Embryonic facial prominence (tissue), 1 donor: ENCODE measurements around the gene LIPK.
"Not testable (repeated sequence)": the region's sequence is repeated elsewhere in the genome, so short reads cannot be mapped to it uniquely, and the experiment has no call there.

Experiments used
- DNase-seq: peaks from one replicate; pipeline ENCODE4 v3.0.0-alpha.2; 2016; ENCODE audit errors: extremely low spot score

LIPK gene

DNA sequence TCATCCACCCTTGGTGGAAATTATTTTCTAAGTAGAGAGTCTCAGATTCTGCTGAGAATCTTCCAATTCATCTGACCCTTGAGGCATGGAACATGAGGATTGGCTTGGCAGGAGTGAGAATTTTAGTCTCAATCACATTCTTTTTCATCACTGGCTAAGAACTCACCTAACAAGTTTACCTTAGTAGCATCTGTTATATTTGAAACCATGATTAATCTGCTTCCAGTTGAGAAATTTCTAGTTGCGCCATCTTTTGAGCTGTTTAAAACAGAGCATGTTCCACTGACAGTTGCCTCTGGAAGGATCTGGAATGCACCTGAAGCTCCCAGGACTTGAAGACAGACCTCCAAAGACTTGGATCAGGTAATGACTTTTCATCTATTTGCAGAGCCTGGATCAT lies at the start of gene LIPK:
TSS of gene LIPK (plus strand) at position 292 of the 400 bp plus-strand sequence. CDS start 18,295 bp downstream, outside the sequence.
- no peak for DNase-seq

DNA sequence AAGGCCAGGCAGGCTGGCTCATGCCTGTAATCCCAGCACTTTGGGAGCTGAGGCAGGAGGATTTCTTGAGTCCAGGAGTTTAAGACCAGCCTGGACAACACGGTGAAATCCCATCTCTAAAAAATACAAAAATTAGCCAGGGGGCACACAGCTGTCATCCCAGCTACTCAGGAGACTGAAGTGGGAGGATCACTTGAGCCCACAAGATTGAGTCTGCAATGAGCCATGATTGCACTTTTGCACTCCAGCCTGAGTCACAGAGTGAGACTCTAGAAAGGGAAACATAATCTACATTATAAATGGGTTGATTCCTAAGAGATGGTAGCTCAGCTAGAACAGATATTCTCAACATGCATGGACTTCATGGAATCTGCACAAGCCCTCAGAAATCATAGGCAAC lies 48.1 kb upstream of the LIPK start:
- DNase-seq = no peak

GRCh38 chr10:88659725-88660597 lies 46.1 kb upstream of the LIPK start:
- no peak for DNase-seq

GRCh38 chr10:88660598-88660884 lies 45.5 kb upstream of the LIPK start:
- DNase-seq = no peak

- no peak for DNase-seq
Observed at GRCh38 chr10:88661018-88661417, 45.0 kb upstream of the LIPK start.

DNA sequence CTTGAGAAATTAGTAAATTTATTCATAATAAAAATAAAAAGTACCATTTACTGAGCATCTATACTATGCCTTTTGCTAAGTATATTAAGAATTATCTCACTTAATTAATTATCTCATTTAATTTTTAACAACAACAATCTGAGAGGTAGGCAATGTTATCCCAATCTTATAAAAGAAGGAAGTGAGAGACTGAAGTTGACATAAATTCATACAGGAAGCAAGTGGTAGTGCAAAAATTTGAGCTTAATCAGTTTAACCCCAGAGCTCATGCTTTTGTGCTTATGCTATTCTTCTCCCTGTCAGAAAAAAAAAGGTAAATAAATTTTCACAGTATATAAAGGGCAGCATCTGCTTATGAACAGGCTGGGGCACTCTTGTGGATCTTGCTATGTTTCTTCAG lies 44.5 kb upstream of the LIPK start:
- no peak for DNase-seq

DNA sequence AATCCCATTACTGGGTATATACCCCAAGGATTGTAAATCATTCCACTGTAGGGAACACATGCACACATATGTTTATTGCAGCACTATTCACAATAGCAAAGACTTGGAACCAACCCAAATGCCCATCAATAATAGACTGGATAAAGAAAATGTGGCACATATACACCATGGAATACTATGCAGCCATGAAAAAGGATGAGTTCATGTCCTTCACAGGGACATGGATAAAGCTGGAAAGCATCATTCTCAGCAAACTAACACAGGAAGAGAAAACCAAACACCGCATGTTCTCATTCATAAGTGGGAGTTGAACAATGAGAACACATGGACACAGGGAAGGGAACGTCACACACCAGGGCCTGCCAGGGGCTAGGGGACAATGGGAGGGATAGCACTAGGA lies 42.9 kb upstream of the LIPK start:
- not testable (repeated sequence) for DNase-seq

DNA sequence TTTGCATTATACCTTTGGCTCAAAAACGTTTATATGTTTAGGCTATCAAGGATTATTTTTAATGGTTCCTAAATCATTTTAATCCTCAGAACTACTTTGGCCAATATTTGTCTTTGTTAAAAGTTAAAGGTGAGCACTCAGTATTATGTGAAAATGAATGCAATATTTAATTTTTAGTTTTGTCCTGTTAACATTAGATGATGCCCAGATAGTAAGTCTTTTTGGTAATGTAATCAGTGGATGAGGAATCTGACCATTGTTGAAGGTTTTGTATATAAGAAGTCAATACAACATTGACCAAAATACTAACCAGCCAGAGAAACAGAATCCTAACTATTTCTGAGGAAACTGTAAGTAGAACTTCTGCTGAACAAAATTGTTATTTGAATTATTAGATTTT lies 41.9 kb upstream of the LIPK start, which contains the start of gene LIPF:
TSS of gene LIPF (plus strand) at position 301 of the 400 bp plus-strand sequence. CDS start 2,856 bp downstream, outside the sequence.
- no peak for DNase-seq

GRCh38 chr10:88668465-88668864 lies 37.6 kb upstream of the LIPK start:
- no peak for DNase-seq

DNA sequence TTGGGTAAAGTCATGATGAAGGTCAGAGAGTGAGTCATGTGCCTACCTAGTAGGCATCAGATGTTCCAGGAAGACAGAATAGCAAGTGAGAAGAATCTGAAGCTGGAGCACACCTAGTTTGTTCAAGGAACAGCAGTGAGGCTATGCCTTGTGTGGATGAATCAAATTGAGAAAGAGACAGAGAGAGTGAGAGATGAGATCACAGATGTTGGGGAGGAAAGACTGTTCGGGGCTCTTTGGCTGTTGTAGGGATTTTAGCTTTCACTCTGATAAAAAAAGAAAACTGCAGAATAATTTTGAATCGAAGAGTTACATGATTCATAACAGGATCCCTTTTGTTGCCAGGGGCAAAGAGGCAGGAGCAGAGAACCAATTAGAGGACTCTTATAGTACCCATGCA lies 35.6 kb upstream of the LIPK start:
- DNase-seq = no peak

- DNase-seq = no peak
Observed at GRCh38 chr10:88672041-88672440, 34.0 kb upstream of the LIPK start.

DNA sequence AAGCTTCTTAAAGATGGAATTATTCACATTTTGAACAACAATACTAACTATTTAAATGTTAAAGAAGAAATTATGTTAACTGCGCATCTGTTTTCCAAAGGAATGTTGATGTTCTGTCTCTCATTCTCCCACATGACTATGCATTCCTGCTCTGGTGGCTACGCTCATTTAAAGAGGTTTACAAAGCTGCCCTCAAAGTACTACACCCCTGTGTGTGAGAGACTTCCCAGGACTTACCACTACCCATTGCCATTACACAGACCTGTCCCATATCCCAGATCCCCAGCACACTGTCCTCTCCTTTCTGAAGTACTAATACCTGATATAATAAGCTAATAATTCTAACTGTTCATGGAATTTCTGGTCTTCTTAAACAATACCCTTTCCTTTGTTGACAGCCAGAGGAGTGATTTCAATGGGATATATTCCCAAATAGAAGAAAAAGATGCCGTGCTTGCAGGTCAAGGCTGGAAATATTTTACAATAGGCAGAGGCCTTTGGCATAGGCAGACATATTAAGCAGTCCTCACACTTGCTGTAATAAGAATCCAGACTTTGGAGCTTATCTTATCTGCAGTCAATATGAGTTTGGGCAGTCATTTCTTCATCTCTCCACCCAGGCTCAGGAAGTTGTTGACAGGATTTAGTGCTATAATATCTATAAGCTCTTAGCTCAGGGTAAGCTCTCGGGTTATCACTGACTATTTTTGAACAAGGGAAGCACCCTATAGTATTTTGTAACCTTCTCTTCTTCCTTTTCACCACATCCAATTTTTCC lies 29.6 kb upstream of the LIPK start:
- DNase-seq = no peak

GRCh38 chr10:88680958-88681357 lies 25.1 kb upstream of the LIPK start:
- DNase-seq = no peak

DNA sequence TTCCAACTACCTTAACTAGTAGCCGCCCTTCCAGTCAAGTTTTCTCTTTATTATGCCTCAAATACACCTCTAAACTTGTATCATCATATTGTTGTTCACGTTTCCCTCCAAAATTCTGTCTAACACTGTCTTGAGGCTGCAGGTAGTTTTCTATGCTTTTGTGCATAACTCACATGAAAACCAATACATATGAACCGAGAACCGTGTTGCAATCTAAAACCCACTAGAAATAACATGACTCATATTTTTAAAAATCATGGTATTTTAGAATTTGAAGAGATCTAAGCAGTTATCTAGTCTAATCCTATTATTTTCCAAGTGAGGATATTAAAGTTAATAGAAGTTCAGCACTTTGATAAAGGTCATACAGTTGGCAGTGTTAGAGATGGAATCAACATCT lies 23.6 kb upstream of the LIPK start:
- DNase-seq = no peak

DNA sequence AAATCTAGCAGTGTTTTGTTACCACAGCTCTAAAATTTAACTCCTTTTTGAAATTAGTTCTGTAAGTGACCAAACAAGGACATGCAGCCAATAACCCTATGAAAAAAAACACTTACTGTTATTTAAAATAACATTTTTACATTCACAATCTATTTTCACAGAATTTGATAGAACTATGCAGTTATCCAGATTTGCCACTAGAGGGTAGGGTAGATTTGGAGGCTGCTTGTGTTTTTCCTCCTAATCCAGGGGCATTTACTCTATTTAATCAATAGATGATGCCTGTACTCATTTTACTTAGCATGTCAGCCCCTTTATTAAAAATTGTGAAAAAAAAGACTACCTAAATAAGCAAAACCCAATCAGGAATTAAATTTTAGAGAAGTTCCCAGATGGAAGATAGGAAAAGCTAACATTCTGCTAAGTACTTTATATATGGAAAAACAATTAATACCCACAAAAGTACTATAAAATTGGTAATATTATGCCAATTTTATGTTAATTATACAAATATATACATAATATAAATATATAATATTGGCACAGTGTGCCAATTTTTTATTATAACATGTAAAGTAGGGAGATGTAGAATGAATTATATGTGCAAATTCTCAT lies 18.1 kb upstream of the LIPK start:
- no peak for DNase-seq

- no peak for DNase-seq
Observed at GRCh38 chr10:88689366-88689765, 16.7 kb upstream of the LIPK start.

- no peak for DNase-seq
Observed at GRCh38 chr10:88693392-88694020, 12.5 kb upstream of the LIPK start.

GRCh38 chr10:88702848-88703597 lies 3.0 kb upstream of the LIPK start:
- DNase-seq = no peak

- no peak for DNase-seq
Observed at GRCh38 chr10:88707429-88708155, 1.5 kb downstream of the LIPK start.

- not testable (repeated sequence) for DNase-seq
Observed at GRCh38 chr10:88709361-88709760, 3.3 kb downstream of the LIPK start.

GRCh38 chr10:88715517-88715916 lies 9.5 kb downstream of the LIPK start:
- no peak for DNase-seq
